ENCODE results near the gene SLC66A2.
"Not testable (repeated sequence)": the region's sequence is repeated elsewhere in the genome, so short reads cannot be mapped to it uniquely, and the experiment has no call there.

DNA sequence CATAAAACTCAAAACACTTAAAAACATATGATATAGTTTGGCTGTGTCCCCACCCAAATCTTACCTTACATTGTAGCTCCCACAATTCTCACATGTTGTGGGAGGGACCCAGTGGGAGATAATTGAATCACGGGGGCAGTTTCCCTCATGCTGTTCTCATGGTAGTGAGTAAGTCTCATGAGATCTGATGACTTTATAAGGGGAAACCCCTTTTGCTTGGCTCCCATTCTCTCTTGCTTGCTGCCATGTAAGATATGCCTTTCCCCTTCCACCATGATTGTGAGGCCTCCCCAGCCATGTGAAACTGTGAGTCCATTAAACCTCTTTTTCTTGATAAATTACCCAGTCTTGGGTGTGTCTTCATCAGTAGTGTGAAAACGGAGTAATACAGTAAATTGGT, 48.2 kb upstream of the SLC66A2 start:
- TF ChIP-seq POLR2A (IDR thresholded peaks at IDR 0.05), result not testable (repeated sequence)
- TF ChIP-seq, protein P1, sequence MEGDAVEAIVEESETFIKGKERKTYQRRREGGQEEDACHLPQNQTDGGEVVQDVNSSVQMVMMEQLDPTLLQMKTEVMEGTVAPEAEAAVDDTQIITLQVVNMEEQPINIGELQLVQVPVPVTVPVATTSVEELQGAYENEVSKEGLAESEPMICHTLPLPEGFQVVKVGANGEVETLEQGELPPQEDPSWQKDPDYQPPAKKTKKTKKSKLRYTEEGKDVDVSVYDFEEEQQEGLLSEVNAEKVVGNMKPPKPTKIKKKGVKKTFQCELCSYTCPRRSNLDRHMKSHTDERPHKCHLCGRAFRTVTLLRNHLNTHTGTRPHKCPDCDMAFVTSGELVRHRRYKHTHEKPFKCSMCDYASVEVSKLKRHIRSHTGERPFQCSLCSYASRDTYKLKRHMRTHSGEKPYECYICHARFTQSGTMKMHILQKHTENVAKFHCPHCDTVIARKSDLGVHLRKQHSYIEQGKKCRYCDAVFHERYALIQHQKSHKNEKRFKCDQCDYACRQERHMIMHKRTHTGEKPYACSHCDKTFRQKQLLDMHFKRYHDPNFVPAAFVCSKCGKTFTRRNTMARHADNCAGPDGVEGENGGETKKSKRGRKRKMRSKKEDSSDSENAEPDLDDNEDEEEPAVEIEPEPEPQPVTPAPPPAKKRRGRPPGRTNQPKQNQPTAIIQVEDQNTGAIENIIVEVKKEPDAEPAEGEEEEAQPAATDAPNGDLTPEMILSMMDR (IDR thresholded peaks at IDR 0.05), result not testable (repeated sequence)

Measured in transverse colon (tissue), 3 donors.